ENCODE measurements around the gene SLC35B2.

Gene SLC35B2

GRCh38 chr6:44254191-44255104 lies 2.9 kb downstream of the SLC35B2 start:
- DNase-seq (ENCODE audit: low read depth in 1 of 2, low spot score in 1 of 2) = no peak

- peak in 1 of 2 donors; percentile 37 for DNase-seq (ENCODE audit: low read depth in 1 of 2, low spot score in 1 of 2)
Measured at GRCh38 chr6:44253307-44254101, 3.8 kb downstream of the SLC35B2 start.

GRCh38 chr6:44251576-44252524 lies 5.5 kb downstream of the SLC35B2 start:
- no peak for DNase-seq (ENCODE audit: low read depth in 1 of 2, low spot score in 1 of 2)

GRCh38 chr6:44250718-44251123 lies 6.6 kb downstream of the SLC35B2 start:
- DNase-seq (ENCODE audit: low read depth in 1 of 2, low spot score in 1 of 2) = no peak

DNA sequence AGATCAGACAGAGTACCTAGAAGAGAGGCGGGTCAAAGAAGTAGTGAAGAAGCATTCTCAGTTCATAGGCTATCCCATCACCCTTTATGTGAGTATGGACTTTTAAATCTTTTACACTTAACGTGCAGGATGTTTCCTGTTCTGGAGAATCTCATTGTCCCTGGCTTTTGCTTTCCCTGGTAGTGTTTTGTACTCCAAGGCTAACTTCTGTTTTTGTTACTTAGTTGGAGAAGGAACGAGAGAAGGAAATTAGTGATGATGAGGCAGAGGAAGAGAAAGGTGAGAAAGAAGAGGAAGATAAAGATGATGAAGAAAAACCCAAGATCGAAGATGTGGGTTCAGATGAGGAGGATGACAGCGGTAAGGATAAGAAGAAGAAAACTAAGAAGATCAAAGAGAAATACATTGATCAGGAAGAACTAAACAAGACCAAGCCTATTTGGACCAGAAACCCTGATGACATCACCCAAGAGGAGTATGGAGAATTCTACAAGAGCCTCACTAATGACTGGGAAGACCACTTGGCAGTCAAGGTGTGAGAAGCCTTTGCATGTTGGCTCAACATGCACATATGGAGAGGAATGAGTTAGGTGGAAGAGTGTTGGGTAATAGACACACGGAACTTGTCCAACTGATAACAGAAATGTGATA lies 7.1 kb downstream of the SLC35B2 start:
- no peak for DNase-seq (ENCODE audit: low read depth in 1 of 2, low spot score in 1 of 2)

- DNase-seq (ENCODE audit: low read depth in 1 of 2, low spot score in 1 of 2) = no peak
Measured at GRCh38 chr6:44249082-44249748, 8.1 kb downstream of the SLC35B2 start.

DNA sequence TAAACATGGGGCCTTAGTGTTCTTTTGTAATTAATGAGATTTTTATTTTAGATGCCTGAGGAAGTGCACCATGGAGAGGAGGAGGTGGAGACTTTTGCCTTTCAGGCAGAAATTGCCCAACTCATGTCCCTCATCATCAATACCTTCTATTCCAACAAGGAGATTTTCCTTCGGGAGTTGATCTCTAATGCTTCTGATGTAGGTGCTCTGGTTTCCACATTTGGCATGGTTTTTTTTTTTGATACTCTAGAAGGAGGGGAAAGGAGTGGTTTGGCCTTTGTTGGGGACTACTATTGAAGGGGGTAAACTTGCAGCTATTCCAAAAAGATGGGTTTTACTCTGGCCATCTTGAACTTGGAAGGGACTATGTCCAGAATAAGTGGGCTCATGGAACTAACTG lies 8.7 kb downstream of the SLC35B2 start:
- no peak for DNase-seq (ENCODE audit: low read depth in 1 of 2, low spot score in 1 of 2)

DNA sequence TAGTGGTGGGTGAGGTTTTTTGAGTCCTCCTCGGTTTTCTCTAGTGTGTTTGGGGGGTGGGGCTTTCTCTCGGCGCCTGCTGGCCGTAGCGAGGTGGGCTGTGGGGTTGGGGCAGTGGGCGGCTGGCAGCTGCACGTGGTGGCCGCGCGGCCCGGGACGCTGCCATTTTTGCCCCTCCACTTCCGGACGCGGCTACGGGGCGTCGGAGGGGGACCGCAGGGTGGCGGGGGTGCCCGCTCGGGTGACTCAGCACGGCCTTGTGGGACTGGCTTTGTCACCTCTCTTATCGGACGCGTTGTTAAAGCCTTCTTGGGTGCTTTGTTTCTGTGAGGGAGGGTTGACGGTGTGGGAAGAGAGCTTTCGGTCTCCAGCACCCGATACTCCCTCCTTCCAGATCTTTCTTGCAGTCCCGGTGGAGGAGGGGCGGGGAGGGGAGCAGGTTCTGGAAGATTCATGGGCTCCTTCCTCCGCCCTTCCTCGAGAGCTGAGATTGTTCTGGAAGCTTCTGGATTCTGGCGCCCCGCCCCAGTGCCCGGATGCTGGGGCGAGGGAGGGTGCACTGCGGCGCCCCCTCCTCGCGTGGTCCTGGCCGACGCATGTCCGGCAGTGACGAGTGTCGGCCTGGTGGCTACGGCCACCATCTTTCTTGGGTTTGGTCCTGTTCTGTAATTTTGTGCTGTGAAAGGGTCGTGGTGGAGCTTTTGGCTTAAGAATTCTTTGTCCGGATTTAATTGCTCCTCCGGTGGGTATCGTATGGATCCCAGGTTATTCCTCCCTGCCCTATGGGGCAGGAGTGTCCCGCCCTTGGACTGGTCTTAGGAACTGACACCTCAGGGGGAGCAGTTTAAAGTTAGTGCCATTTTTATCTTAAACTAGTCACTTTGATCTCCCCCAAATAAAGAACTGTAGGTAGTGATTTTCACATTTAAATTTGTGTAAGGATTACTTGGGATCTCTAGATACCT lies 9.7 kb downstream of the SLC35B2 start:
- DNase-seq (ENCODE audit: low read depth in 1 of 2, low spot score in 1 of 2) = peak; percentile 78 to 89

GRCh38 chr6:44246663-44247337 lies 10.5 kb downstream of the SLC35B2 start, which contains the start of gene HSP90AB1:
TSS of gene HSP90AB1 (plus strand) at chr6:44247101. CDS start at chr6:44248630, 1,529 bp downstream.
- peak; percentile 90 to 94 for DNase-seq (ENCODE audit: low read depth in 1 of 2, low spot score in 1 of 2)

DNA sequence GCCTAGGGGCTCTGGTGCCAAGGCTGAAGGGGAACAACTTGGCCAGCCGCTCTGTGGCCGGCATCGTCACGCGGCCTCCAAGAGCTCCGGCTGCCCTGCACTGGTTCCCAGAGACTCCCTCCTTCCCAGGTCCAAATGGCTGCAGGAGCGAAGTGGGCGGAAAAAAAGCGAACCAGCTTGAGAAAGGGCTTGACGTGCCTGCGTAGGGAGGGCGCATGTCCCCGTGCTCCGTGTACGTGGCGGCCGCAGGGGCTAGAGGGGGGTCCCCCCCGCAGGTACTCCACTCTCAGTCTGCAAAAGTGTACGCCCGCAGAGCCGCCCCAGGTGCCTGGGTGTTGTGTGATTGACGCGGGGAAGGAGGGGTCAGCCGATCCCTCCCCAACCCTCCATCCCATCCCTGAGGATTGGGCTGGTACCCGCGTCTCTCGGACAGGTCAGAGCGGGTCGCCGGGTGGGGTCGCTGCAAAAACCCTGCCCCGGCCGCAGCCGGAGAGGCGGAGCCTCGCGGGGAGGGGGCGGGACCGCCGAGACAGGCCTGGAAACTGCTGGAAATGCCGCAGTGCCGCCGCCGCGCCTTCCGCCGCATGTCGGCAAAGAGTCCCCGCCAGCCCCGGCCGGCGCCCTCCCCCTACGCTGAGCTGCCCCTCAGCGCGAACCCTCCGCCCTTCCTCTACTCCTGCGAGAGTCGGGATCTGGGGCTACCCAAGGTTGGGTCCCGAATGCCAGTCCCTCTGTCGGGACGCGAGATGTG lies 11.2 kb downstream of the SLC35B2 start:
- peak; percentile 66 to 77 for DNase-seq (ENCODE audit: low read depth in 1 of 2, low spot score in 1 of 2)

DNA sequence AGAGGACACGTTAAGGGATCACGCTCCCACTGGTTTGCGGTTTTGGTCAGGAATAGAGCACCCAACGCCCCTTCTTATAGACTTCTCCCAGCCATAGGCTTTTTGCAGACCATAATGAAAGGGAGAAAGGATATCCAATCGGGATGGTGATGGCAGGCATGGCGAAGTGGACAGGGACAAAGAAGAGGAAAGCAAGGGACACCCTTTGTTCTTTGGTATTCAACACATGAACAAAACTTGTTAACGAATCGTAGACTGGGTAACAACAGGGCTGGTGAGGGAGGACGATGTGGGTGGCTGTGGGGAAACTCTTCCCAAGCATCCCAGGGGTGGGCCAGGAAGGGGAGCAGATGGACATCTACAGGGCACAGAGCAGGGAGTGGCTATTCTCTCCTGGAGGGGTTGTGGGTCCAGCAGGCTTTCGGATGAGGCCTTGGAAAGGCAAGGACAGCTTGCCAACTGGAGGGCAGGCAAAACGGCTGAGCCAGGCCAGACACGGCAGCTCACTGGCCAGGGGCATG lies 11.9 kb downstream of the SLC35B2 start:
- no peak for DNase-seq (ENCODE audit: low read depth in 1 of 2, low spot score in 1 of 2)

DNA sequence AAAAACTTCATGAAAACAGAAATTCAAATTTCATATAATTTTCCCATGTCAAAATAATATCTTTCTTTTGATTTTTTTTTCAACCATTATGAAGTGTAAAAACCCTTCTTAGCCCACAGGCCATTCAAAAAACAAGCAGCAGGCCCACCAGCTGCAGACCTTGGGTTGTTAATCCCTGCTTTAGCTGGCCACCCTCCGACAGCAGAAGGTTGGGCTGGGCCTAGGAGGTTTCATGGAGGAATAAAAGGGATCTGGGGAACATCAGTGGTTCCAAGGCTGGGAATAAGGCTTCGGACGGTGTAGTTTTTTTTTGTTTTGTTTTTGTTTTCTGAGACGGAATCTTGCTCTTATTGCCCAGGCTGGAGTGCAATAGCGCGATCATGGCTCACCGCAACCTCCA lies 14.0 kb downstream of the SLC35B2 start:
- DNase-seq (ENCODE audit: low read depth in 1 of 2, low spot score in 1 of 2) = no peak

GRCh38 chr6:44238687-44239350 lies 18.5 kb downstream of the SLC35B2 start:
- DNase-seq (ENCODE audit: low read depth in 1 of 2, low spot score in 1 of 2) = no peak

- peak; percentile 60 to 72 for DNase-seq (ENCODE audit: low read depth in 1 of 2, low spot score in 1 of 2)
Measured at GRCh38 chr6:44237813-44238433, 19.4 kb downstream of the SLC35B2 start.

- DNase-seq (ENCODE audit: low read depth in 1 of 2, low spot score in 1 of 2) = peak; percentile 29 to 31
Measured at GRCh38 chr6:44237021-44237812, 20.1 kb downstream of the SLC35B2 start.
